Renal pelvis (tissue), 4 donors: Measurements from ENCODE around the gene CSN2. TPM values are rescaled to one million over a fixed set of nuclear protein-coding genes. Genes with fewer than 3 reads are reported as not detected.

Experiments used
- DNase-seq: peaks from one replicate; pipeline ENCODE4 v3.0.0-alpha.2; 2013
- polyA plus RNA-seq, 3 donors: library from polyadenylated mRNA; unstranded; fragments of 120-200 nt; gene quantifications; one replicate each; pipeline ENCODE4 v1.2.1, GENCODE V29; 2013; ENCODE audit not compliant: insufficient read length in 3 of 3

CSN2 gene
- polyA plus RNA-seq, 3 donors, result not detected

DNA sequence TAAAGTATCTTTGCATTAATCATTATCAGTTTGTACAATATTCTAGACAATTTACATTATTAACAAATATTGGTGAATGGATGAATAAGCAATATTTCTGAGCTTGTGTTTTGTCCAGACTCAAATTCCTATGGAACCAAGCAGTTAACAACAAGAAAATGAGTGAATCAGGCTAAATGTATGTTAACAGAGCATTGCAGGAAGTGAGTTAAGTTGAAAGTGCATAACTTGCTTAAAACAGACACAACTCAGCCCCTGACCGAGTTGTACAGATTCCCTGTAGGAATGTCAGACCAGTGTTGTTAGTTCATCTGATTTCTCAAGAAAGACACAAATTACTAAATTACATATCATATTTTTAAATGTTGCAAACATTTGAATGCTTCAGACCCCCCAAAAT is 58.4 kb downstream of the CSN2 start:
- no peak for DNase-seq

Other genes with a start within 250 kb of the CSN2 start
- gene SULT1B1, start 205.1 kb downstream of the CSN2 start, polyA plus RNA-seq, result under 1 TPM; 0.64 to 0.89 (median 0.78) TPM
- gene SULT1E1, start 105.6 kb downstream of the CSN2 start, polyA plus RNA-seq, result 100 to 1,000 TPM; 409 to 455 (median 413) TPM
- gene CSN1S1, start 34.7 kb downstream of the CSN2 start, polyA plus RNA-seq, result not detected
- under 1 TPM in 2 of 3 donors, not detected in 1; 0.44 to 0.50 TPM for gene STATH, start 30.2 kb upstream of the CSN2 start, polyA plus RNA-seq
- not detected for gene HTN3, start 62.7 kb upstream of the CSN2 start, polyA plus RNA-seq
- gene HTN1, start 84.7 kb upstream of the CSN2 start, polyA plus RNA-seq, result under 1 TPM; 0.03 to 0.10 (median 0.04) TPM
- under 1 TPM in 2 of 3 donors, not detected in 1; 0.04 to 0.10 TPM for gene PRR27, start 188.5 kb upstream of the CSN2 start, polyA plus RNA-seq
- gene ODAM, start 230.0 kb upstream of the CSN2 start, polyA plus RNA-seq, result 1 to 10 TPM; 1.3 to 2.1 (median 1.7) TPM